DMS153 treated with DMSO at 0.1 percent for 48 hours (cell line): Measurements from ENCODE around the gene PNPLA7.
A peak's percentile ranks its signal among the peaks of the same experiment; 100 is the strongest.
"Not testable (repeated sequence)": the region's sequence is repeated elsewhere in the genome, so short reads cannot be mapped to it uniquely, and the experiment has no call there.

Experiments used
- DNase-seq: peaks from one replicate; lab custom pipeline; 2025; ENCODE audit not compliant: unreplicated experiment; lab: John Stamatoyannopoulos, UW

The PNPLA7 gene

DNA sequence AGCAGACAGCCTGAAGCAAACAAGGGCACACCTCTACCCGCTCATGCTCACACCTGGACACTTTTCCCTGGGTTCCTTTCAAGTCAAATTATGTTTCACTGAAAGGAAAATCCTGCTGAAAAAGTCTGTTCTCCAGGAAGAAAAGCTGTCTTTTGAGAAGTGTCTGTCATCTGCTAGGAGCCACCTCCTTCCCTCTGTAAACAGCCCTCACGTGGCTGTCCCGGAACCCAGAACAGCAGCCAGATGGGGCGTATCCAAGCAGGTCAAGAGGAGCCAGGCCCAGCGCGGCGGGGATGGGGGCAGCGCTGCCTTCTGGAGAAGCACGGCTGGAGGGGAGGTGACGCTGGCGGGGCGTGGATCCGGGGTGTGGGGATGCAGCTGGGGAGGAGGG is at the start of gene PNPLA7:
PNPLA7 (minus strand) TSS at position 172 of the 391 bp plus-strand sequence. CDS start 205 bp downstream, outside the sequence.
- DNase-seq, result peak; percentile 62

DNA sequence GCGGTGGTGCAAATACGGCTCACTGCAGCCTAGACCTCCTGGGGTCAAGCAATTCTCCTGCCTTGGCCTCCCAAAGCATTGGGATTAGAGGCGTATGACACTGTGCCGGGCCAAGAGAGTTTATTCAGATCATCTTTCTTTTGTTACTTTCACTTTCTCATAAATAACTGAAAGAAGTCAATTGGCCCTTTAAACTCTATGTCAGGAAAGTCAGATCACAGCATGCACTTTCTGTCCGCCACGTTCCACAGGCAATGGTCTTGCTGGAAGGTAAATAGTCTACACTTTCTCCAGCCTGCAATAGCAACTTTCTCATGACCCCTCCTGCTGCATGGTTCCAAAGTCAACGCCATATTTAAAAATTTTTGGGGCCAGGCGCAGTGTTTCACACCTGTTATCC is 48.7 kb upstream of the PNPLA7 start:
- DNase-seq, result no peak

DNA sequence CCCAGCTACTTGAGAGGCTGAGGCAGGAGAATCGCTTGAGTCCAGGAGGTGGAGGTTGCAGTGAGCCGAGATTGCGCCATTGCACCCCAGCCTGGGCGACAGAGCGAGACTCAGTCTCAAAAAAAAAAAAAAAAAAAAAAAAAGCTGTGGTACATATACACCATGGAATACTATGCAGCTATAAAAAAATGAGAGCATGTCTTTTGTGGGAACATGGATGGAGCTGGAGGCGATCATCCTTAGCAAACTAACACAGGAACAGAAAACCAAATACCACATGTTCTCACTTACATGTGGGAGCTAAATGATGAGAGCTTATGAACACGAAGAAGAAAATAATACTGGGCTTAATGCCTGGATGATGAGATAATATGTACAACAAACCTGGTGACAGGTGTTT is 46.4 kb upstream of the PNPLA7 start:
- not testable (repeated sequence) for DNase-seq

DNA sequence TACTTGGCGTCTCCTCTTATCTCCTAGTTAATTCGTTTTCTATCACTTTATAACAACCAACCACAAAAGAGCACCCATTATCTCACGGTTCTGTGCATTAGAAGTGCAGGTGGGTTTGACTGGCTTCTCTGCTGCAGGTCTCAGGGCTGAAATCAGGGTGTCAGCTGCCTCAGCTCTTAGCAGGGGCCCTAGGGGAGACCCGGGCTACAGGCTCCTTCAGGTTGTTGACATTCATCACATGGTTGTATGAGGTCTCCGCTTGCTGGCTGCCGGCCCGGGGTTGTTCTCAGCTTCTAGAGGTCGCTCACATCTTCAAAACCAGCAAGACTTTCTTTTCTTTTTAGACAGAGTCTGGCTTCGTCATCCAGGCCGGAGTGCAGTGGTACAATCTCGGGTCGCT is 43.0 kb upstream of the PNPLA7 start:
- no peak for DNase-seq

DNA sequence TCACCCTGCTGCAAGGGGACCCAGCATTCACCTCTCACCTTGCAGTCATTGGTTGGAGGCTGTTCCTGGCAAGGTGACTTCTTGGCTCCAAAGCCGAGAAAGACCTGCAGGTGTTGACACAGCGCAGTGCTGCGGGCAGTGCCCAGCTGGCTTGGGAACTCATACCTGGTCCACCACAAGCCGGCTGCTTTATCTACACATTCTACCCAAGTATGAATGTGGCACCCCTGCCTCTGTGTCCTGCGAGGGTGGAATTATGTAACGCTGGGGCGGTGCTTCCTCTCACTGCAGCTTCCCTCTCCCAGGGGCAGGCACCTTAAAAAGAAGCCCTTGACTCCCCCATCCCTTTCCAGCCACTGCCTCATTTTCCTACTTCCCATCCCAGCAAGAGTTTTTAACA is 42.6 kb upstream of the PNPLA7 start:
- no peak for DNase-seq

DNA sequence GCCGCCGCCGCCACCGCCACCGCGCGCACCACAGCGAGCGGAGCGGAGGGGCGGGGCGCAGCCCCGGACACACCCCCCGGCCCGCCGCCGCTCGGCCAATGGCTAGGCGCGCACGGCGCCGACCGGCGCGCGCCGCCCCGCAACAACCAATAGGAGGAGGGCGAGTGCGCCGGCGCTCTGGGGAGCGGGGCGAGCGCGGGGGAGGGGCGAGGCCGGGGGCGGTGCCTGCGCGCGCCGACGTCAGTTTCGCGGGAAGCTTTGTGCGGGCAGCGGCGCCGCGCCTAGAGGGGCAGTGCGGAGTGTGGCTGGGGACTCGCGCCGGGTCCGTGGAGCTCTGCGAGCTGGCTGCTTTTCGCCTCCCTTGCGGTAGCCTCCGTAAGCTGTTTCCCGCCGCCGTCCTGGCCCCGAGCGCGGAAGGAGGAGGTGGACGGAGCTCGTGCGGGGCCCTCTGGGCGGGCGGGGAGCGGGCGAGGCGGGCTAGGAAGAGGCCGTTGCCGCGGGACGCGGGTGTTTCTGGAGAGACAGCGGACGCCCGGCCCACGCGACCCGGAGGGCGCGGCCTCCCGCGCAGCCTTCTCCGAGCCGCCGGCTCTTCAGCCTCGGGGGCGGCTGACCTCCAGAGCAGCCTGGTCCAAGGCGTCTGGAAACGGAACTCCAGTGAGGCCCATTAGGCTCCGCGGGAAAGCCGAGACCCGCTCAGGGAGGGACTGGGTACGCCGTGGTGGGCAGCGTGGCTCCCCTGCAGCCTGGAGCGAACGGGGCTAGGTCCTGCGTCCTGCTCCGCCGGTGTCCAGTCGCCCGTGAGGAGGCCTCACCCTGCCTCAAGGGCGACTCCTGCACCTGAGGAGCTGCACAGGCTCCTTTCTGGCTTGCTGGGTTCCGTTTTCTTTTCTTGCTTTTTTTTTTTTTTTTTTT is 40.5 kb upstream of the PNPLA7 start, which contains the start of gene ZMYND19:
ZMYND19 (minus strand) TSS at position 44 of the 915 bp plus-strand sequence. CDS start 249 bp downstream, outside the sequence.
- peak; percentile 63 for DNase-seq

DNA sequence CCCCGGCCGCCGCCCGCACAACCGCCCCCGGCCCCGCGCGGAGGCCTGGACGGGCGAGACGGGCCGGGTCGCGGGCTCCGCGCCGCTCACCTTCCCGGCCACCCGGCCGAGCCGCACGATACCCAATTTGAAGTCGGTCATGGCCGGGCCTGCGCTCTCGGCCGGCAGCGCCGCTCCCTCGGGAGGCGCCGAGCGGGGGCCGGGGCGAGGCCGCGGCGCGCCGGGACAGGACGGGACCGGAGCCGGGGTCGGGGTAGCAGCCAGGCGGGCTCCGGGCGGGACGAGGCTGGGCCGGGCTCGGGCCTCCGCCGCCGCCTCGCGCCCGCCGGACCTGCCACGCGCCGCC is 39.9 kb upstream of the PNPLA7 start:
- no peak for DNase-seq

DNA sequence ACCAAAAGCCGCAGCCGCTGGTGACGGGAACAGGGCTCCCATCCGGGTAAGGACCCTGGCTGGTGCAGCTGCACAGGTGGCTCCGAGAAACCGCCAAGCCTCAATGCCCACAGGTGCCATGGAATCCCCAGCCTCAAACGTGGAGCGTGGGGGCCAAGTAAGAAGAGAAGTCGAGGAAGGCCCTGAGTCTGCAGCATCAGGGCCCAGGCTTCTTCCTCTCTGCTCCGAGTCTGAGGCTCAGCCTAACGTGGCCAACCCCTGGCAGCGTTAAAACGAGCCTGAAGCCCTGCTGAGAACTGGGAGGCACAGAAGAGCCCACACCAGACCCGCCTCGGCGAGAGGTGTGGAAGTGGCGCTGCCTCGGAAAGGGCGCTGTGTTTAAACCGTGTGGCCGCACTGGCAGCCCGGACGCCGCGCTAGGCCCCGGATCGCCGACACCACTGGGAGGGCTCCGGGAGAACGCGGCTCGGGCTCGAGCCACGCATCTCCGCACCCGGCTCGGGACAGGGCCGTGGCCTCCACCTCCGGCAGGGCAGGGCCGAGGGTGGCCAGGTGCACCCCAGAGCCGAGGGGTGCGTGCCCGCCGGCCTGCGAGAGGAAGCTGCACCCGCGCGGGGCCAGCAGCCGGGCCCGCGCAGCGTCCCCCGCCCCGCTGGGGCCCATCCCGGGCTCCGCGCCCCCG is 39.4 kb upstream of the PNPLA7 start:
- DNase-seq, result no peak

DNA sequence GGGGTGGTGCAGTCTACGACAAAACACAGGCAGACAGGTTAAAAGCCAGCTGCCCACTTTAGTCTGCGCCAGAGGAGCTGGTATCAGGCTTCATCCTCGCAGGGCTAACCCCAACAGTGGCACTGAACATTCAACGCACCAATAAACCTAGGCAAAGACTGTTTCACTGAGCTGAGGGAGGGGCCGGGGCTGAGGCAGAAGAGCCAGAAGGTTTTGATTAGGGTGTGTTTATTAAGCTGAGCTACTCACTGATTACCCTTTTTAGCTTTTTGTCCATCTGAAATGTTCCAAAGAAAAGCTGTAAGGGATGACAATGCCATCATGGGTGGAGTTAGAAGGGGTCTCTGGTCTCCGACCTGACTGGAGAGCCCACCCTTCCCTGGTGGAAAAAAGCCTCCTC is 38.7 kb upstream of the PNPLA7 start:
- DNase-seq, result no peak

DNA sequence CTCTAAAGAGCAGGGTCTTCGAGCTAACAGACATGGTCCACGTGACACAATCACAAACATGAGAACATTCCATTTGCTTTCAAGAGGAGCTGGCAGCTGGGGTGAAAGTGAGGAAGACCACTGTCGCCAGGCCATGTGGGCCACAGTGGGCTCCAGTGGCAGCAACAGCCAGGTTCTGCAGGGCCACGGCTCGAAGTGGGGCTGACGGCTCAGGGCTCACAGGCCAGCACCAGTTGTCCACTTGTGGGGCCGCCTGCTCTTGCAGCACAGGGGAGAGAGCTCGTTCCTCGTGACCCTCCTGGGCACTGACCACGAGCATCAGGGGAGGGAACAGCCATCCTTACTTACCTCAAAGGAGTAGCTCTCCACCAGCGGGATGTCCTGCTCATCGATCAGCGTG is 38.1 kb upstream of the PNPLA7 start:
- no peak for DNase-seq

DNA sequence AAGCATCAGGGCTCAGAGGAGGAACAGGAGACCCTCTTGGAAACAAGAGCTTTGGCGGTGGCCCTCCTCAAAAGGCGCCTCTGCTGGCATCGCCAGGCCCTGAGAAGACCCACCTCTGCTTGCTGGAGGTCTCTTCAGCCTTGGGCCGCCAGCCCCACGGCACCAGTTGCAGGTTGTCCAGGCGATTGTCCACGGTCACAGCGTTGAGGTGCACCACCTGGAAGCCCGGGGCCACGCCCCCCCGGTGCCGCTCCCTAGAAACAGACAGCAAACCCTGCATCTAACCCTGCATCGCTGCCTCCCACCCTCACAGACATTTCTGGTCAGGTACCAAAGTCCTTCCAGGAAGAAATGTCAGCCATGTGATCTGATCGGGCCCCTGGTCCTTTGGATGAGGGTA is 36.7 kb upstream of the PNPLA7 start:
- DNase-seq, result no peak

DNA sequence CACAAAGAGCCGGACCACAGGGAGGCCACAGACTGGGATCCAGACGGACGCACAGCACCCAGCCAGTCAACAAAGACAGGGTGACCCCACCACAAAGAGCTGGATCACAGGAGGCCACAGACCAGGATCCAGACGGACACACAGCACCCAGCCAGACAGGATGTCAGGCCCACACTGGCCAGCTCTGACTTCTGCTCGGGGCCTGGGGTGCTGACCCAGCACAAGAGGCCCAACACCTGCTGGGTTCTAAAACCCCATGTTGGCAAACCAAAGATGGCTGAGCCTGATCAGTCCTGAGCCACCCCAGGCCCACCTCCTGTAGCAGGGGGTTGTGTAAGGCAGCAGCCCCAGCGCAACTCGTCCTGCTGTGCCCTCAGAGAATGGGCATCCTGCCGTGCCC is 33.8 kb upstream of the PNPLA7 start:
- no peak for DNase-seq

DNA sequence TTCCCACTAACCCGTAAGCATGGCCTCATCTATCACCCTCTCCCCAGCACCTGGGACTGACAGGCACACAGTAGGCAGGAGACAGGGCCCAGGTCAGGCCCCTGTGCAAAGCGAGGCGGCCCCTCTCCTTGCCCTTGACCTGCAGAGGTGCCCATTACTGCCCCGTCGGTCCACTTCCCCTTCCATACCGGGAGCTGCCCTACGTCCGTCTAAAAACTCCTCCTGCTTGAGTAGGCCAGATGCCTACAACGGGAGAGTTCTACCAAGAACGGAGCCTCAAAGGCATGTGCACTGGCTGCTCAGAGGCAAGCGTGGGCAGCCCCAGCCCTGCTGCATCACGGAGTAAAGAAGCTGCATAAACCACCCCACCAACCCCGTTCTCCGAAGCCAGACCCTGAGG is 33.1 kb upstream of the PNPLA7 start:
- DNase-seq, result no peak

DNA sequence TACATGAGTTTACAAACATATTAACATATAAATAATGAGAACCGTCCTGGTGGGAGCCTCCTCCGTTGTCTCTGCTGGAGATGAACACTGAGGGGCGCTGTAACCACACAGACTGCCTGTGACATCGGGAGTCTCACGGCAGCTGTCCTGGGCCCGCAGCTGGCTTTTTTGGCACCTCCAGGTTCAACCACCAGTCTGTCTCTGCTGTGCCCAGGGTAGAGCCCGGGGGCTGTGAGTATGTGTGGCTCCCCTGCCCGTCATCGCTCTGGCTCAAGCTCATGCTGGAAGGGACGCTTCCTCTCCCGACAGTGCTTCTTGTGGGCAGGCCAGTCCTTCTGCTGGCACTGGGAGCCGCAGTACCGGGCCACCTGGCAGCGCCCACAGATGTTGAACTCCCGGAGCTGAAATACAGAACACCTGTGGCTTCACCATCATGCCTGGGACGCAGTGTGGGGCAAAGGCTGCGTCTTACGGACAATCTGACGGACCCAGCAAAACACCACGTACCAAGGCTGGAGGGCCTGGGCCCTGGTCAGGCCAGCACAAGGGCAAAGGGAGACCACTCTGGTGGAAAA is 32.2 kb upstream of the PNPLA7 start:
- DNase-seq, result no peak

DNA sequence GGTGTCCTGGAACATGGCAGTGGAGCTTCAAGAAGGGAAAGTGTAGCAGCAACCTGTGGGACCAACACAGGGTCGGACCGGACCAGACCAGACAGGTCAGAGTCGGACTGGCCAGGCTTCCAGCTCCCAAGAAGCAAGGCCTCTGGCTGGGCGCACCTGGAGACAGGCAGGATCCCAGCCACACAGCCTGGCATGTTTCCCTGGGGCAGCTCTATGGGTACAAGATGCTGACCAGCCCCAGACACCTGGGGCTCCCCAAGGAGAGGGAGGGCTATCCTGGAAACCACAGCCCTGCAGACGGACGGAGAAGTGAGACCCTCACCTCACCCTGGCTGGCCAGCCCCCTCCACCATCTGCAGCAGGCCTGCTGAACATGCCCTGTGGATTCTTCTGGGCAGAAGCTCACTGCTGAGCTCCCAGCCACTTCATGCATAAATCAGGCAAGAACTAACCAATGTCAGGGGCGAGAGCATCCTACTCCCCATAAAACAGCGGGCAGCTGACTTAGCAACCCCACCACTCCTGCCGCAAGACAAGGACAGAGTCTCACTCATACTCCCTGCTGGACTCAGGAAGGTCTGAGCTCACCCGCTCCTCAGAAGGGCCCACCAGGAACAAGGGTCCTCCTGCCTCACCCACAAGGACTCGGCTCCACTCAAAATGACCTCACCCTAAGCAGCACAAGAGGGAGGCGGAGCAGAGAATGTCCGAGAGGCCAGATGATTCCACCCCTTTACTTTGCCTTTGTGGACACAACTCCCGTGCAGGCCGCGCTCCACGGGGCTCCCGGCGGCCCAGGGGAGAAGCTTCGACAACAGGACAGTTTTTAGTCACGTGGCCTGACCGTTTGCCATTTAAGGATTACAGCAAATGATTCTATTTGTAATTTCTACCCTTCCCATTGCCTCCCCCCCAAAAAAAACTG is 31.4 kb upstream of the PNPLA7 start:
- DNase-seq, result no peak

DNA sequence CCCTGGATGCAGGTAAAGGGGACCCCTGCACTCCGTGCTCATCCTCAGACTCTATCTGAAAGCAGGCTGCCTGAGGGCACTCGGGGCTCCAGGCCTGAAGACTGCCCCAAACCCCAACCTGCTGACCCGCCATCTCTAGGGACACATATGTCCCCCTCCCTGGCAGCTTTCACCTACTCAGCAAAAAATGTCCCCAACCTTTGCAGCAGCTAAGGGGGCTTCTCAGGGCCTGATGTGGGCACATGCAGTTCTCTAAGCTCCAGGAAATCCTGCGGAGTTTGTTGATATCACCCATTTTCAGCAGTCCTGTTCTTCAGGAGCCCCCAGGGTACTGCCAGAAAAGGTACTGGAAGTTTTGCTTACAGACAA is 30.7 kb upstream of the PNPLA7 start:
- DNase-seq, result no peak

DNA sequence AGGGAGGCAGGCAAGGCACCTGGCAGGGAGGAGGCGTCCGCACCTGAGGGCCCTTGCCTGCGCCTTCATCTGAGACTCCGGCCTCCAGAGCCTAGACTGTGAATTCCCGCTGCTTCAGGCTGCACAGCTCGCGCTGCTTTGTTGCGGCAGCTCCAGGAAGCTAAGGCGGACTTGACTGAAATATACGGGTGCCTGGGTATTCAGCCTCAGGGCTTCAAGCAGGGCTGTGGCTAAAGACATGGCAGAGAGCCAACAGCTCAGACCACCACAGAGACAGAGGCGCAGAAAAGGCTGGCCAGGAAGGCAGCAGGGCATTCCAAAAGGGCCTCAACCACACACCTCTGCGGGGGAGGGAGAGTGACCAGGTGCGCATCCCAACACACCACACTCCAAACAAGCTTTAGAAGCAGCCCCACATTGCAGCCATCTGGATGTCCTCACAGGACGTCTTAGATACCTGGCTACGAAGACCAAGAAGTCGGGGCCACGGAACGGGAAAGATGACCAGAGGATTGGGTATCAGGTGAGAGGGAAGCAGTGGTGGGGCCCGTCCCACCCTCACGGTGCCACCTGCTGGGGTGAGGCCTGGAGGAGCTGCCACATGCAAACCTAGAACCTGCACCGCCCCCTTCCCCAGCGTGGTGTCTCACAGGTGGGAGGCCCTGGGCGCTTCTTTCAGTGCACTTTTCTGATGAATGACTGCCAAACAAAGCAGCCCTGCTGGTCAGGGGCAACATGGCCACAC is 30.2 kb upstream of the PNPLA7 start:
- no peak for DNase-seq

DNA sequence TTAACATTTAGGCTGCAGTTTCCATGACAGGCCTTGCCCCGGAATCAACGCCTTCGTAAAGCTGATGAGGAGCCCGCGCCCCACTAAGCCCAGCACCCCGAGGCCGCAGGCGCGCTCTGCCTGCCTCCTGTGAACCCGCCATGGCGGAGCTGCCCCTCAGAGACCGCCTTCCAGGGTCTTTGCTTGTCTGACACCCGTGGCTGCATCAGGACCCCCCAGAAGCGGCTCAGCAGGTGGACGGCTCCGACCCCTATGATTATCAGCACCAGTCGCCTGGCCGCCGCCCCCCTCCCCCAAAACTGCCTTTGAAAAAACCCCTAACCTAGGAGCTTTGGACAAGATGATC is 29.0 kb upstream of the PNPLA7 start:
- DNase-seq, result no peak

DNA sequence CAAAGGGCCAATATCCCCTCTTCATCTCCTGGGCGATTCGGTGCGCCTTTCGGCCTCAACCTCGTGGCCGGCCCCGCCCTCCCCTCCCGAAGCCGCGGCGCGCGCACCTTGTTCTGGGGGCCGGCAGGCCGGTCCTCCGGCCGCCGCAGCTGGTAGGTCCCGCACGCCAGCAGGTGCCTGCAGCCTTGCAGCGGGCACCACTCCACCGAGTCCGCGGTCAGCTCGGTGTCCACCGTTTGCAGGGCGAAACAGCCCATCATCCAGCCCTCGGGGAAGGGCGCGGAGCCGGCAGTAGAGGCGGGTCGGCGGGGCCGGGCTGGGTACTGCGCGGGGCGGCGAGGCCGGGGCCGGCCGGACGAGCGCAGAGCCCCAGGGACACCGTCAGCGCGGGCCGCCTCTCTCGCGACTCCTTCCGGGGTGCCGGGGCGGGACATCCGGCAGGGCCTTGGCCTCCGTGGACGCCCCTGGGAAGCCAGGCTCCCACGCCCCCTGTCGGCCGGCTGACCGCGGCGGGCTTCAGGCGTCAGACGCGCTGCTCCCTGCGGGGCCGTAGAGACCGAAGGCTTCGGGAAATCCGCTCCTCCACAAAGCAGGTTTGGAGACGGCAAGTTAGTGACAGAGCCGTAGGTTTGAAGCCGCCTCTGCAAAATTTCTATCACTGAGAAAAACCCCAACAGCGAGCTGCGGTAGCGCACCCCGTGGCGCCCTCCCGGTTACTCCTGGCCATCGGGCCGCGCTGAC is 28.5 kb upstream of the PNPLA7 start, which contains the start of gene DPH7:
DPH7 (minus strand) TSS at position 408 of the 741 bp plus-strand sequence; CDS start at position 260, 148 bp downstream.
- peak; percentile 78 for DNase-seq
